NCI-H2196 (cell line): ENCODE data around the gene SPP2.

ENCODE experiments used
- DNase-seq: peaks from one replicate; lab custom pipeline; 2025; ENCODE audit not compliant: unreplicated experiment; lab: John Stamatoyannopoulos, UW

SPP2 gene

DNA sequence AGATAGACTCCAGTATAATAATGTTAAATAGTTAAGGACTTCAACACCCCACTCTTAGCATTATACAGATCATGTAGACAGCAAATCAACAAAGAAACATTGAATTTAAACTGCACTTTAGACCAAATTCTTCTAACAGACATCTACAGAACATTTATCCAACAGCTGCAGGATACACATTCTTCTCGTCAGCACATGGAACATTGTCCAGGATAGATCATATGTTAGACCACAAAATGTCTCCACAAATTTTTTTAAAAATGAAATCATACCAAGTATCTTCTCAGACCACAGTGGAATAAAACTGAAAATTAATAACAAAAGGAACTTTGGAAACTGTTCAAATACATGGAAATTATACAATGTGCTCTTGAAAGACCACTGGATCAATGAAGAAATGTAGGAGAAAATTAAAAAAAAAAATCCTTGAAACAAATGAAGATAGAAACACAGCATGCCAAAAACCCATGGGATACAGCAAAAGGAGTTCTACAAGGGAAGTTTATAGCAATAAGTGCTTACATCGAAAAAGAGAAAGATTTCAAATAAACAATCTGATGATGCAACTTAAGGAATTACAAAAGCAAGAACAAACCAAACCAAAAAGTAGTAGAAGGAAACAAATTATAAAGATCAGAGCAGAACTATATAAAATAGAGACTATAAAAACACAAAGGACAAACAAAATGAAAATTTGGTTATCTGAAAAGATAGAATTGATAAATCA, 12.3 kb upstream of the SPP2 start:
- no peak for DNase-seq

DNA sequence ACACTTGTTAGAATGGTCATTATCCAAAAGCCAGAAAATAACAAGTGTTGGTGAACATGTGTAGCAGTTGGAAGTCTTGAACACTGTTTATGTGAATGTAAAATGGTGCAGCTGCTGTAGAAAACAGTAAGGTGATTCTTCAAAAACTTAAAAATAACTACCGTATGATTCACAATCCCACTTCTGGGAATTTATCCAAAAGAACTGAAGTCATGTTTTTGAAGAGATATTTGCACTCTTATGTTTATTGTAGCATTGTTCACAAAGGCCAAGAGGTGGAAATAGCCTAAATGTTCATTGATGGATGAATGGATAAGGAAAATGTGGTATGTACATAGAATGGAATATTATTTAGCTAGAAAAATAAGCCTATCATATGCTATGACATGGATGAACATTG, 6.3 kb upstream of the SPP2 start:
- DNase-seq: no peak

DNA sequence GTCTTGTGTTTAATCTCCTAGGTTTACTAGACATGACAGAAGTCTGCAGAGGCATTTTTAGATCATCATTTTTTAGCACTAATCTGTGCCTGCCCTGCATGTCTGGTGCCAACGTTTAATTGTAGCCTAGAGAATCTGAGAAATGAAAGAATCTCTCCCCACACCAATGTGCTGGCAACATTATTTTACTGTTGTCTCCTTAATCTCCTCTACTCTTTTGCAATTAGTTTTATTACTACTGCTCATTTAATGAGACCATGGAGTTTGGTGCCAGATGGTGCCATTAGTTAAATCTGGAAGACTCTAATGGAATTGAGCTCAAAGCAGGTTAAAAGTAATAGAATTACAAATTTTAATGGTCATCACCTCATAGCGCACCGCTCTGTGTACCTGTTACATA, 4.0 kb upstream of the SPP2 start:
- DNase-seq: no peak

DNA sequence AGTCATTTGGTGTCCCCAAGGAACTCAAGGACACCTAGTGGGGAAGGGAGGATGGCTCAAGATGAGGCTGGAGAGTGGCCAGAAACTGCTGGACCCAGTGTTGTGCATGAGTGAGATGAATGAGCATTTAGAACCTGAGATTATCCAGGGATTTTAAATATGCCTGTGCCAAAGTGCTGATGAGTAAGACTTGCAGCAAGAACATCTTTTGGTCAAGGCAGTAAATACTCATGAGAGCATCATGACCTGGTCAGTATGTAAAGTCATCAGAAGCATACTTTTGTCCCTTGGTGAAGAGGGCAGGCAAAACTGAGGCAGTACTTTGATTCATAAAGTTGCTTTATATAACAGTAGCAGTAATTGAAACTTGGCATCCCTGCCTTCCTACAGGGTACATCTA, 3.1 kb upstream of the SPP2 start:
- DNase-seq: no peak

DNA sequence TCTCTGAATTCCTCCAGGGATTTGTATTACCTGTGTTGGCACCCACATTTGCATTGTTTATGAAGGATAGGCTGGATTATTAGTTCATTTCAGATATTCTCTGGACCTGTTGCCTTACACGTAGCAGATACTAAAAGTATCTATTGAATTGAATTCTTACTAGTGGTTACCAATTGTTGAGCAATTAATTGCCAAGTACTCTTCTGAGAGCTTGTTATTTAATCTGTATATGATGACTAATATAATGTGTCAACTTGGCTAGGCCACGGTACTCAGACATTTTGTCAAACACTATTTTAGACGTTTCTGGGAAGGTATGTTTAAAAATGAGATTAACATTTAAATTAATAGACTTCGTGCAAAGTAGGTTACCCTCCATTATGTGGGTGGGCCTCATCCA, 2.5 kb upstream of the SPP2 start:
- DNase-seq: no peak

DNA sequence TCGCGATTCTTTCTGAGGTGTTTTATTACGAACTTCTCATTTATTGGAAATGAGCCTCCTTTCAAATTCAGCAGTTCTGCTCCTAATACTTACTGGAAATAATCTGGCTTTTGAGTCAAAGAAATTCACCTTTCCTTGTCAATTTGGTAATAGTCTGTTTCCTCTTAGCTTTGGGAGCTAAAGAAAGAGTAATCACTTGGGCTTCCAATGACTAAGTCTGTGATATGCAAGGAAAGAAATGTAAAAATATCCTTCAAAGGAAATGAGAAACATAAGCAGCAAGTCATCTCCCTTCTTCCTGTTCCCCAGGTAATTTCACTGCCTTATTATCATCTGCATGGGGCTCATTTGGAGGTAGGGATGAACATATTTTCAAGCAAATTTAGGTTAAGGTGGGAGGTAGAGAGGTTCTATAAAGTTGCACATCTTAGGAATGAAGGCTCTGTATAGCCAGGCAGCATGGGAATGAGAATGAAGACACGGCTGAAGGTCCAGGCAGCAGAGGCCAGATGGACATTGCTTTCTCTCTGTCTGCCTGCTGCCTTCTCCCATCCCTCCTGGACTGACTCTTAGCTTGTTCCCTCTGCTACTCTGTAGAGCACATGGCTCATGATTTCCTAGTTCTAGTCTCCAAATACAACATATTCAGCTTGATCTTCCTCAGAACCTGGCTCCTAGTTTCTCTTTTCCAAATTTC, 1.0 kb downstream of the SPP2 start:
- DNase-seq: no peak

DNA sequence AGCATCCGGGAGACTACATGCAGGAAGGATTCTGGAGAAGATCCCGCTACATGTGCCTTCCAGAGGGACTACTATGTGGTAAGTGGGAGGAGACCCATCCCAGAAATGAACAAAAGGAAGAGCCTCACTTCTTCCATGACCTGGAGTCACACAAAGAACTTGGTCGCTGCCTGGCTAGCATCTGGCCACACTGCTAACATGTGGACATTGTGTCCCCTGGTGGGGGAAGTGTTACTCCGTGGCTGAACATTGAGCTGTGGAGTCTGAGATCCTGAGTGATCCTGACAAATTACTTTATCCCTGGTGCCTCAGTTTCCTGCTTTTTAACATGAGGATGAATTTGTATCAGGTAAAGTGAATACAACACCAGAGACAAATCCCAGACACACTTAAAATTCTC, 8.4 kb downstream of the SPP2 start:
- no peak for DNase-seq

DNA sequence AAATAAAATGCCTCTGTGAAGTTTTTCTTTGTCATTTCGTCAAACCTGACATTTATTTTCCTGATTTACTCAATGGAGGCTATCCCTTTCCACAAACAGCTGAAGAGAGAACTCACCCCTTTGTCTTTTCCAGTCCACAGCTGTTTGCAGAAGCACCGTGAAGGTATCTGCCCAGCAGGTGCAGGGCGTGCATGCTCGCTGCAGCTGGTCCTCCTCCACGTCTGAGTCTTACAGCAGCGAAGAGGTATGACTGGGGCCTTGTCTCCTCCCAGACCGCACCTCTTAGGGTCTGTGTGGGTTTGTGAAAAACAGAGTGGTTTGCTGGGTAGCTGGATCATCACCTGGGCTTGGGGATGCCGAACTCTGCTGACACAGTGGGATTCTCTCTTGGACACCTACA, 9.7 kb downstream of the SPP2 start:
- DNase-seq: peak; percentile 44

DNA sequence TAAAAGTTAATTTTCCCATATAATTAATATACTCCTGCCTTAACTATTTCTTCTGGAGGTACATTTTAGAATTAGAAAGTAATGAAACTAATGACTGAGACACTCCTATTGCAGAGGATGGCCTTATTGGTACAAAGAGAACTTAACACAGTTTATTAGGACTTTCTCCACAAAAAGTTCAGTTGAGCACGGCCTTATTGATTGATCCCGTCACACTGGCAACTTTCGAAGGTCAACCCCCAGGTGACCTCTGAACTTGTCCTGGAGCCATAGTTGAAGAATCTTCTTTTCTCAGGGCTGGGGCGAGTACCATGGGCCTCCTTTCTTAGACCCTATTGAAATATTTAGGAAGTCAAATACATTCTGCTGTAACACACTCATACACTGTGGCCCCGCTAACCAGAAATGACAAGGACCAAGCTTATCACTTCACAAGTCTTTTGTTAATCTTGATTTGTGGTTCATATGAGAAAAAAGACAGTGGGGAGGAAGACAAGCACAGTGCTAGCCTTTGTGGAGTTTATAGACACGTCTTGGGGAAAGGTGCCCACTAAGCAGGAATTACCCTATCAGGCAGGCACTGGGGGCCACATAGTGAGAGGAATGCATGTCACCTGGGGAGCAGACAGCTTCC, 11.2 kb downstream of the SPP2 start:
- no peak for DNase-seq

DNA sequence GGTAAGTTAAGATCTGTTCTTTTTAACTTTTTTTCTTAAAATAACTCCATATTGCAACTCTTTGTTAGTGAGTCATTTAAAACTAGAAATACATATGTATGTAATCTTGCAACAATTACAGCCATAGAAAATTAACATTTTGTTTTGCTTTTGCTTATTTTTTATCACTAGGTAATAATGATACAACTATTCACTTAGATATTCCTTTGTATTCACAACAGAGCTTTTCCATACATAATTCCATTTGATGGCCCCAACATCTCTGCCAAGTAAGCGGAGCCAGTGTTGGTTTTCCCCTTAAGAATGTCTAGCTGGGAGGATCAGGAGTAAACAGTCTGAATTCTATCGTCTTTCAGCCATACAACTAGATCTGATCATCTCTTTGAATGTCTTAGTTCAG, 16.1 kb downstream of the SPP2 start:
- DNase-seq: no peak

DNA sequence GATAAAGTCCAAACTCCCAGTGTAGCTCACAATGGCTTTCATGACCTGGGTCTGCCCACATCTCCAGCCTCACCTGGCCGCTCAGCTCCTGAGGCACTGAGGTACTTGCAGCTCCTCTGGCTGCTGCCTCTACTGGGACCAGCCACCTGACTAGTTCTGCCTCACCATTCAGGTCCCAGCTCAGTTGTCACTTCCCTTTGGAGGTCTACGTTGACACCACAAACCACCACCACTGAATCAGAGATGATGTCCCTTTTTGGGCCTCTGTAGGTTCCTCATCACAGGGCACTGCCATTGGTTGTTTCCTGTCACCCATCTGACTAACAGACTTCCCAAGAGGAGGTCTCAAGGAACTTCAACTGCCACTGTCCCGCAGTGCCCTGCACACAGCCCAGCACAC, 21.2 kb downstream of the SPP2 start:
- DNase-seq: no peak

DNA sequence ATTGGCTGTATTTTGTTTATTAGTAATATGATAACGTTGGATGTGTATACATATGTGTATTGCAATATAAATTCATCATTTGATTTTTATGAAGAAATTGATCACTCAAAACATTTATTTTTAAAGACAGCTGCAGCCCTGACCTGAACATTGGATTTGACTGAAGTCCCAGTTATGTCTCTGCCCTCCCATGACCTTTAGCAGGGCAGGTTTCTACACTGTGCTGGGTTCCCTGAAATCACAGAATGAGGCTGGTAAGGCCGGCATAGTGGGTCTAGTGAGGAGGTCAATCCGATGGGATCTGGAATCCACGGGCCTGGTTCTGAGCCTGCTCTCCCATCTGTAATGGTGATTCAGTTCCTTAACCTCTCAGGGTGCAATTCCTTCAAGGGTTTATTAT, 22.0 kb downstream of the SPP2 start:
- no peak for DNase-seq

DNA sequence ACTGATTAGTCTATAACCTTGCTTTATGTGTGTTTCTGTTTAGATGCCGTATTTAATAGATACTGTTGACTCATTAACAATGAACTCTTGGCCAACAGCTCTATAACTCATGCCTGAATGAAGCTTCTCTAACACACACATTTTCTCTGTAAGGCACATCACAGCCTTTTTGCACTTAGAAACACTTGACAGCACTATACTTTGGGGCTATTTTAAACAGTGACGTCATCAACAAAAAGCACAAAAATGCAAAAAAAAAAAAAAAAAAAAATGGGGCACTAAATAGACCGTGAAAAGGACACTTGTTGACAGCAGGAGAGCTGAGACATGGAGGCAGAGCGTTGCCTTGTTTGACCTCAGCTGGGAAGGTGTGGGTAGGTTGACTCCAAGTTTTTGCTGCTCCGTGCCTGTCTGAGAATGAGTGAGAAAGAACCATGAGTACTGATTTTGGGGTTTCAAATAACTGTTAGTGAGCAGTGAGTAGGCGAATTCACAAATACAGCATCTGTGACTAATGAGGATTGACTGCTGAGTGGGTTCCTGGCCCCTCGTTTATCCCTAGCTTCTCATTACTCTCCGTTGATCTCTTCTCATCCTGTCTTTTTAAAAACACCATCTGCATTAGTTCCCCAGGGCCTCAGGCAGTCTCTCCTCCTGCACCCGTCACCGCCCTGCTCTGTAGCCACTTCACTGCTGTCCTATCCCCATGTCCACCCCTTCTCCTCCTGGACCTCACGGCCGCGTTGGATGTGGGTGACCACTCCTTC, 24.4 kb downstream of the SPP2 start:
- no peak for DNase-seq

DNA sequence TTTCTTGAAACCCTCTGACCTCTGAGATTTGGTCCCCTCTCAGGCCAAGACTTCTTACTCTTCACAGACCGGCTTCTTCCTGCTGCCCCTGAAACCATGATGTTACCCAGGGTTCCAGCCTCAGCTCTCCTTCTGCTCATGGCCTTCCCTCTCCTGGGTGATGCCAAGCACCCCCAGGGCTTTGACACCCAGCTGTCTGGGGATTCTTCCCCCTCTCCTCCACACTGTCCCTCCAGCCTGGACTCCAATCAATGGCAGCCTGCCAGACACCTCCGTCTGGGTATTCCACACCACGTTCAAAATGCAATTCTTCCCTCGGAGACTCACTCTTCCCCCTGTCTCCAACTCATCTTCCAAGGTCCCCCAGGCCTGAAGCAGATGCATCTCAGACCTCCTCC, 25.0 kb downstream of the SPP2 start:
- no peak for DNase-seq

DNA sequence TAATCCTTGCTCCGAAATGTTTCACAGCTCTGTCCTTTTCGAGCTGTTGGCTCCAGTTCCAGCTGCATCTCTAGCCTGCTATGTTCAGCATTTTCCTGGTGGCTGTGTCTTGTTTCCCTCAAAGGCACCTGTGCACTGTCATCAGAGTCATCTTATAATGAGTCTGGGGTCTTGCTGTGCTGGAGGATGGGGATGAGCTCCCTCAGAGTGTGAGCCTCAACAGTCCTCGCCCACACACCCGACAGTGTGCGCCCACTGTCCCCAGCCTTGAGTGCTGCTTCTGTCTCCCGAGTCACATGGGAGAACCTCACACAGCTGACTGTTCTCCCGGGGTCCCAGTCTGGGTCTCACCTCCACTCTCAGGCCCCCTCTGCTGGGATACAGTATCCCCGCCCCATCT, 25.4 kb downstream of the SPP2 start:
- no peak for DNase-seq

DNA sequence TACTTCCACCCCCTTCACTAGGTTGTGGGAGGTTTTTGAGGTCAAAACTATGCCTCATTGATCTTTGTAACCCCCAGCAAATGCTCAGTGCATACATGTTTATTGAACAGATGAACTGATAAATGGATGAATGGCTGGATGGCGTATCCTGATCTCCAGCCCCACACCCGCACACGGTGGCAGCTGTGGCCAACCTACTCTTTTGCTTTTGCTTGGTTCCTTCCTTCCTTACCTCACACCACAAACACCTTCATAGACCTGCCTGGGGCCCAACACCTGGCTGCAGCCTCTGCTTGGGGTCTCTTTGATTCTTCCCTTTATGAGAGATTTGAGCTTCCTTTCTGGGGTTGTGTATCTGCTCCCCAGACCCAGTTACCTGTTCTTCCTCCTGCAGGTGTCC, 25.9 kb downstream of the SPP2 start:
- DNase-seq: no peak

DNA sequence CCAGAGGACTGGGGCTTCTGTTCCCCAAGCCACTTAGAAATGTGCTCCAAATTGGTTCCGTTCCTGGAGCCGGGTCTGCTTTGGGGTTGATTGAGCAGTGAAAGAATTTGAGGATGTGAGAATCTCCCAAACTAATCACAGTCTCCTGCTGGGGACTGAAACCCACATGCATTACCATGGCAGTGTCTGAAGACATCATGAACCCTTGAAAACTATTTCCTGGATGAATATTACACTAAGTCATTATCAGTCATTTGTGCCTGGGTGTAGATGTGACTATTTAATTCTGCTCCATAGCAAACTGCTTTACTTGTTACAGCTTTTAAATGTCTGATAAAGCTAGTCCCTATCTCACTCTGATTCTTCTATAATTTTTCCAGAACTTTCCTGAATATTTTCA, 27.6 kb downstream of the SPP2 start:
- no peak for DNase-seq

DNA sequence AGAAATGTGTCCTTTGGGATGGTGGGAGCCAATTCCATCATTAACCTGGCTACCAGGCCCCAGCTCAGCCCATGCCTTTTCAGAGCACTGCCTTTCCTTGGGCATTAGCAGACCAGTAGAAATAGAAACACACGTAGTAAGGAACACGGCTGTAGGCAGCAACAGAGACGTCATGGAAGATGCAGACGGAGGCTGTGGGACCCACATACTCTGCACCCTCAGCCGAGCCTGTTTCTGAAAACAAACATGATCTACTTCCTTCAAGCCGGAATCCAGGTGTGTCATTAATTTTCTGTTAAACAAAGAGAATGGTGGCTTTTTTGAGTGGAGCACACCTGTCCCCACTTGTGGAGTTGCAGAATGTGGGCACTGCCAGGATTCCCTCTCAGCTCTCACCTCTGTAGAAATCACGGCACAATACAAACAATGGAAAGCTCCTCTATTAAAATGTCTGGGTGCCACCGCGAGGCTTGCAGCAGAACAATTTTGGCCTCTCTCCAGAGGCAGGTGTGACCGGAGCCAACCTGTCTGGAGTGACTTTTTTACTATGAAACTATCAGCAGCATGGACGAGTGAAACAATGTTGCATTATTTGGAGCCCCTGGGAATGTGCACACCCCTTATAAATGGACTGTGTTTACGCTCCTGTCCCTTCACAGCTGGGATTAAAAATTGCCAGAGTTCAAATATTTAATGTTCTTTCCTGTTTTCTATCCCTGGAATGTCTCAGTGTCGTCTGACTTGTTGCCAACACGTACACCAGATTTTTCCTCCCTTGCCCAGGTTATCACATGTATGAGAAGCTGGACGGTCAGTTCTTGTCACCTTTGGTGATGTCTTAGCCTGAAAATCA, 31.7 kb downstream of the SPP2 start:
- peak; percentile 84 for DNase-seq

DNA sequence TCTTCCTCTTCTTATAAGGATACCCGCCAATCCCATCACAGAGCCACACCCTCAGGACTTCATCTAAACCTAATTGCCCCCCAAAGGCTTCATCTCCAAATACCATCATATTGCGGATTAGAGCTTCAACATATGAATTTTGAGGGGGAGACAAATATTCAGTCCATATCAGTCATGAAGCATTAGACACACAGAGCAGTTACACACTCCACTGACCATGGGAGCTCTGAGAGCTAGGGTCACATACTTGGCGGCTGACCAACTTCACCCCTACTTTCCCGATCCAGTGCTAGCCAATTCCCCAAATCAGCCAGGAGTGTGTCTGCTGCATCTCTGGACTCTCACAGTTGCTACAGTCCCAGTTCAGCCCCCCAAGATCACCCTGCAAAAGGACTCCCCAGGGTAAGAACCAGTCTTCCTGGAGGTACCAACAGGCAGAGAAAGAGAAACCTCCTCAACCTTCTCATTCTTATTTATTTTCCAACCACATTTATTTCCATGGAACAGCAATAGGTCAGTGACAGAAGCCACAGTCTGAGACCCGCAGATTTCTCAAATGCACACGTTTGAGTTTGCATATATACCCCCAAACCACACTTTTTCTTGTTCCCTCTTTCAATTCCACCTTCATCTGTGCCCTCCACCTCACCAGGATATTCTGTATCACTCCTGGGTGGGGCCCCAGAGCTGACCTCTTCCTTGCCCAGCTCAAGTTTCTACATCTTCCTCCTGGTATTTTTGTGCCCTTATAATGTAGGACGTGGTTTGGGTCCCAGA, 33.3 kb downstream of the SPP2 start:
- no peak for DNase-seq

DNA sequence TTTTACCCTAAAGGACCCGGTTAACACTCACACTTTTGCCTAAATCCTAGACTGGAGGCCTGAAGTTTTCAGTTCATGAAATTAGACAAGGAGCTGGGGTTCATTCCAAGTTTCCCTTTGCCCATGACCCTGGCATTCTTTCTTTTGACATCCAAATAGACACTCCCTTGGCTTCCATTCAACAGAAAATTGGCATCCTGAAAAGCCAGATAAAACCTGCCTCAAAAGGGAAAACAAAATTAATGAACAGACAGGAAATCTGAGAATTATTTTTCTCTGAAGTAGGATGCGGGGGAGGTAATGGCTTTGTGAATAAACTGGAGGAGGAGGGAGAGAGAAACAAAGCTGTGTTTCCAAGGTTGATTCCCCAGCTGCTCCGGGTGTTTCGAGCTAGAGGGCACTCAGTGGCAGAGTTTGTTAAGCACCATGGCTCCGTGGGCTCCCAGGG, 41.0 kb downstream of the SPP2 start:
- peak; percentile 80 for DNase-seq
